ENCODE measurements around the gene DDX20.
A peak's percentile ranks its signal among the peaks of the same experiment; 100 is the strongest.
"Not testable (repeated sequence)": the region's sequence is repeated elsewhere in the genome, so short reads cannot be mapped to it uniquely, and the experiment has no call there.

The DDX20 gene

DNA sequence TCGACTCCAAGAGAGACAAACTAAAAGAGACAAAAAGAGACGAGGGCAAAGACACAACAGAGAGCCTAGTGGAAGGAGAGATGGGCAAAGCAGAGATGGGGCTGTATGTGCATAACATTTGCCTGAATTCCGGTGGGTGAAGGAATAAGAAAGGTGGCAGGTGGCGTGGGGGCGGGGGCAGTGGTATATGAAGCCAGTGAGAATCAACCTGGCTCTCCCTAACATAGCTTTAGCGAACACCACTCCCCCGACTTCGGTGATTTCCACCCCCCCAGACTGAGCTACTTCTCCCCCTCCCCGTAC is 17.6 kb upstream of the DDX20 start:
- Histone ChIP-seq H3K4me1 (no peaks in the 10 kb centered on the region), H3K27ac (peak overlapping the region; percentile 8)
- TF ChIP-seq, protein P1, sequence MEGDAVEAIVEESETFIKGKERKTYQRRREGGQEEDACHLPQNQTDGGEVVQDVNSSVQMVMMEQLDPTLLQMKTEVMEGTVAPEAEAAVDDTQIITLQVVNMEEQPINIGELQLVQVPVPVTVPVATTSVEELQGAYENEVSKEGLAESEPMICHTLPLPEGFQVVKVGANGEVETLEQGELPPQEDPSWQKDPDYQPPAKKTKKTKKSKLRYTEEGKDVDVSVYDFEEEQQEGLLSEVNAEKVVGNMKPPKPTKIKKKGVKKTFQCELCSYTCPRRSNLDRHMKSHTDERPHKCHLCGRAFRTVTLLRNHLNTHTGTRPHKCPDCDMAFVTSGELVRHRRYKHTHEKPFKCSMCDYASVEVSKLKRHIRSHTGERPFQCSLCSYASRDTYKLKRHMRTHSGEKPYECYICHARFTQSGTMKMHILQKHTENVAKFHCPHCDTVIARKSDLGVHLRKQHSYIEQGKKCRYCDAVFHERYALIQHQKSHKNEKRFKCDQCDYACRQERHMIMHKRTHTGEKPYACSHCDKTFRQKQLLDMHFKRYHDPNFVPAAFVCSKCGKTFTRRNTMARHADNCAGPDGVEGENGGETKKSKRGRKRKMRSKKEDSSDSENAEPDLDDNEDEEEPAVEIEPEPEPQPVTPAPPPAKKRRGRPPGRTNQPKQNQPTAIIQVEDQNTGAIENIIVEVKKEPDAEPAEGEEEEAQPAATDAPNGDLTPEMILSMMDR (IDR thresholded peaks at IDR 0.05): no peak

DNA sequence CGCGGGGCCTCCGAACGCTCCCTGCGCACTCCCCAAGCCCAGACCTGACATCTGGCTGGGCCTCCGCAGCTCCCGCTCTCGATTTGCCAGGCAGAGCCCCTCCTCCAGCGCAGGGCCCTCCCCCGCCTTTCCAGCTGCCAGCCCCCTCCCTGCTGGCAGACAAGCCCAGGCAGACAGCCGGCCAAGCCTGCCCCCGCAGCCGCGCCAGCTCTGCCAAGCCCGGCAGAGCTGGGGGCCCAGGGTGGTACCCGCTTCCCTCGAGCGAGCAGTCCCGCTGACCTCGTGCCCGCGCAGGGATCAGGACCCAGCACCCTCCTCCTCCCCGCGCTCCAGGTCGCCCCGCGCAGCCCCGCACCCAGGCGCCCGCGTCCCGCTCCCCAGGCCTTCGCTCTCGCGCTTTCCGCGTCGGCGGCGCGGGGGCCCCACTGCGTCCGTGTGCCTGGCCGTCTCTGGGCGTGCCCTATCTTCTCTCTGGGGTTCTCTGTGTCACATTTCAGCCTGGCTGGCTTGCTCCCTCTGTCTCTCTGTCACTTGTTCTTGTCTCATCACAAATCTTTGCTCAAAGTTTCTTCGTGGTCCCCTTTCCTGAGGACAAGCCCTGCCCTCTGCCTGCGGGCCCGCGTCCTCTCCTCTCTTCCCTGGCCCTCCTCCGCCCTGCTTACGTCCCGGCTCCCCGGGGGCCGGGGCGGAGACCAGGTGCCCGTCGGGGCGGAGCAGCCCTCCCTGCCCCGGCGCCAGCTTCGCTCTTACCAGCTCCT is 17.1 kb upstream of the DDX20 start:
- Histone ChIP-seq H3K4me2 (ENCODE audit: low read length) (peak overlapping the region; percentile 84), H3K27me3 (ENCODE audit: control insufficient read depth, insufficient read depth, low read length) (no peaks in the 10 kb centered on the region), H3K36me3 (ENCODE audit: control insufficient read depth, insufficient read depth, low read length) (no peaks in the 10 kb centered on the region), H3K9me3 (ENCODE audit: control insufficient read depth, low read length) (no peaks in the 10 kb centered on the region), H3K79me2 (no peaks in the 10 kb centered on the region), H3K27ac (peak overlapping the region; percentile 78), H3K4me3 (ENCODE audit: low read depth, low read length) (peak overlapping the region; percentile 56), H2AFZ (peak overlapping the region; percentile 79), H3K9ac (no peak overlapping the region), H3K4me1 (no peaks in the 10 kb centered on the region)
- TF ChIP-seq, protein P1 (IDR thresholded peaks at IDR 0.05): no peak

More for the DNA sequence above, 17.6 kb upstream of the DDX20 start:
- Histone ChIP-seq H2AFZ (peak overlapping the region; percentile 79), H3K79me2 (no peaks in the 10 kb centered on the region), H3K9me3 (ENCODE audit: control insufficient read depth, low read length) (no peaks in the 10 kb centered on the region), H3K36me3 (ENCODE audit: control insufficient read depth, insufficient read depth, low read length) (no peaks in the 10 kb centered on the region), H3K4me3 (ENCODE audit: low read depth, low read length) (peak overlapping the region; percentile 56), H3K27me3 (ENCODE audit: control insufficient read depth, insufficient read depth, low read length) (no peaks in the 10 kb centered on the region), H3K9ac (no peak overlapping the region), H3K4me2 (ENCODE audit: low read length) (peak overlapping the region; percentile 84)

DNA sequence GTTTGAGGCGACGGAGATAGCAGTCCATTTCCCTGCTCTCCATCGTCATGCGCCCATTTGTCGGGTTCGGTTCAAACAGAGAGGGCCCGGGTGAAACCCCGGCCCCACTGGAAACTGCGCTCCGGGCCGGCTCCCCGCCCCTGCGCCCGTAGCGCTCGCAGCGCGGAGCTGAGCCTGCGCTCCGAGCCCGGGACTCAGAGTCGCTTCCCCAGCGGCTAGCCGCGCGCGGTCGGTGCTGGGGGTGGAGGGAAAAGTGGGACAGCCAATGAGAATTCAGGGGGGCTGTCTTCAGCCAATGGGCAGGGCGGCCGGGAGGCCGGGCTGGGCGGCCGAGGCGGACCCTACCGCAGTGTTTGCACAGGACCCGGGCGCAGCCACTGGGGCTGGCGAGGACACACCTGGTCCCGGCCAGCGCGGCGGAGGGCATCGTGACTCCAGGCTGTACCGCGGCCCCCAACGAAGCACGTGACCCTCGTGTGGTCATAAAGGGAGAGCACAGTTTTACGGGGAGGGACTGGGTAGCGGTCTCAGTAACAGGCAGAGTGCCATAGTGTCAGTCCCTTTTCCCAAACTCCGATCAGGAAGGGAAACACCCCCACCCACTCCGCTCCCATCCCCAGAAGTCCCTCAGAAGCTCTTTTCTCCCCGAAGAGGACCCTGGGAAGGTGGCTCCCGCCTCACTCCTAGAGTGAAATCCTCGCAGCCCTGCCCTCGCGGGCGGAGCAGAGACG is 16.3 kb upstream of the DDX20 start, which contains the start of gene INKA2:
Gene INKA2, minus strand, starts transcription at position 202 of the 731 bp plus-strand sequence. Its CDS starts 153 bp downstream, at position 49.
- H3K27ac ChIP-seq: peak within 1 kb of the TSS; percentile 78
- H3K9me3 ChIP-seq (ENCODE audit: control insufficient read depth, low read length): no peaks in the 10 kb centered on the region
- H3K4me2 ChIP-seq (ENCODE audit: low read length): peak within 1 kb of the TSS; percentile 84
- no peaks in the 10 kb centered on the region for H3K79me2 ChIP-seq
- peak within 1 kb of the TSS; percentile 56 for H3K4me3 ChIP-seq (ENCODE audit: low read depth, low read length)
- no peaks in the 10 kb centered on the region for H3K4me1 ChIP-seq
- H3K36me3 ChIP-seq (ENCODE audit: control insufficient read depth, insufficient read depth, low read length): no peaks in the 10 kb centered on the region
- TF ChIP-seq, protein P1 (IDR thresholded peaks at IDR 0.05): no peak
- H3K27me3 ChIP-seq (ENCODE audit: control insufficient read depth, insufficient read depth, low read length): no peaks in the 10 kb centered on the region
- peak within 1 kb of the TSS; percentile 79 for H2AFZ ChIP-seq
- no peak within 1 kb of the TSS for H3K9ac ChIP-seq

DNA sequence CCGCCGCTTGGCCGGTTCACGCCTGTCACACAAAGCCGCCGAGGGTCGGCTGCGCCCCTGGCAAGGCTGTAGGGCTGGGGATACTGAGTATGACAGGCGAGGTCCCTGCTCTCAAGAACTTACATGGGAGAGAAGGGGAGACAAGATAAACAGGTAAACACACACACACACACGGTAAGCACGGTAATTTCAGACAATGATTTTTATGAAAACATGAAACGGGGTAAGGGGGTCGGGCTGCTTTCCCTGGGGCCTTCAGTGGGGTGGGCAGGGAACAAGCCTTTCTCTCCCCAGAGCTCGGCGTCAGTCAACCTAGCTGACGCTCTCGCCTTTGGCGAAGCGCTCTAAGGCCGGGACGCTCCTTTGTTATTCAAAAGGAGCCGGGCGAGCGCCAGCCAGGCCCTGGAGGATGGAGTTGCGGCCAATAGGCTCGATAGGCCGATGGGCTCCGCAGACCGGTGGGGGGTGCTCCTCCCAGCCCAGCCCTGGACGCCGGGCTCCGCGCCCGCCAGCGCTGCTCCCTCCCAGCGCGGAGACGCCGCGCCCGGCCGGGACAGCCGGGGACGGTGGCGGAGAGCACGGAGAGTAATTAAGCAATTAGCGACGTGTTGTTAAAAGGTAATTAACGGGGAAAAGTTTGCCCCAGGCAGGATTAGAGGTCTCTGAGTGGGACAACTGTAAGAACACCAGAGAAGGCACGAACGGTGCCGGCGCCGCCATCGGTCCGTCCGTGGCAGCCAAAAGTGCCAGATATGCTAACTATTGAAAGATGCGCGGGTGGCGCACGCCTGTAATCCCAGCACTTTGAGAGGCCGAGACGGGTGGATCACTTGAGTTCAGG is 15.6 kb upstream of the DDX20 start:
- Histone ChIP-seq H3K79me2 (no peaks in the 10 kb centered on the region), H2AFZ (peak overlapping the region; percentile 79), H3K27ac (peak overlapping the region; percentile 78), H3K9me3 (ENCODE audit: control insufficient read depth, low read length) (no peaks in the 10 kb centered on the region), H3K4me3 (ENCODE audit: low read depth, low read length) (peak overlapping the region; percentile 56), H3K9ac (no peak overlapping the region), H3K4me2 (ENCODE audit: low read length) (peak overlapping the region; percentile 84), H3K27me3 (ENCODE audit: control insufficient read depth, insufficient read depth, low read length) (no peaks in the 10 kb centered on the region), H3K4me1 (no peaks in the 10 kb centered on the region), H3K36me3 (ENCODE audit: control insufficient read depth, insufficient read depth, low read length) (no peaks in the 10 kb centered on the region)
- TF ChIP-seq, protein P1 (IDR thresholded peaks at IDR 0.05): no peak

DNA sequence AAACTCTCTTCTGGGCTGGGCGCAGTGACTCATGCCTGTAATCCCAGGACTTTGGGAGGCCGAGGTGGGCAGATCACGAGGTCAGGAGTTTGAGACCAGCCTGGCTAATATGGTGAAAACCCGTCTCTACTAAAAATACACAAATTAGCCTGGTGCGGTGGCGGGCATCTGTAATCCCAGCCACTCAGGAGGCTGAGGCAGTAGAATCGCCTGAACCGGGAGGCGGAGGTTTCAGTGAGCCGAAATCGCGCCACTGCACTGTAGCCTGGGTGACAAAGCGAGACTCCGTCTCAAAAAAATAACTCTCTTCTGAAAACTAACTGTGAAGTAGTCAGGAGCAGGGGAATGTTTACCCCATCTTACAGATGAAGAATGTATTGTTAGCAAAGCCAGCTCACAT is 13.4 kb upstream of the DDX20 start:
- not testable (repeated sequence) for H3K36me3 ChIP-seq (ENCODE audit: control insufficient read depth, insufficient read depth, low read length); H3K27me3 ChIP-seq (ENCODE audit: control insufficient read depth, insufficient read depth, low read length); H3K9me3 ChIP-seq (ENCODE audit: control insufficient read depth, low read length); H3K79me2 ChIP-seq; H3K27ac ChIP-seq; H3K4me2 ChIP-seq (ENCODE audit: low read length); H3K4me3 ChIP-seq (ENCODE audit: low read depth, low read length); H3K4me1 ChIP-seq; H3K9ac ChIP-seq; H2AFZ ChIP-seq
